ENCODE measurements around the gene CFAP46. TPM values are rescaled to one million over a fixed set of nuclear protein-coding genes. Genes with fewer than 3 reads are reported as not detected.

The CFAP46 gene
- total RNA-seq, 1 experiment from 2014 or later, result 1.6 TPM

DNA sequence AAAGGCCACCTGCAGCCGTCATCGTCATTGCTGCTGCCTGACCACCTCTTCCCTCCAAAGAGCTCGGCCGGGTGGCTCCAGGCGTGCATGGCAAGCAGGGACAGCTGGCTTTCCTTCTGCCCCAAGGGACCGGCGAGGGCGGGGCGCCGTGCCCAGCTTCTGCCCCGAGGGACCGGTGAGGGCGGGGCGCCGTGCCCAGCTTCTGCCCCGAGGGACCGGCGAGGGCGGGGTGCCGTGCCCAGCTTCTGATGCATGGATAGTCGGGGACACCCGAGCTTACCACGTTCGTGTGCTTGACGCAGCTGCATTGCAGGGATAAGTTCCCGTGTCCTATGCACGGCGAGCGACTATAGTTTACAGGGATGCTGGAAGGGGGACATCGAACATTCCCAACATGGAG is 27.0 kb downstream of the CFAP46 start:
- Histone ChIP-seq H3K4me1 (ENCODE audit: control insufficient read depth, insufficient read depth, low read length) (no peaks in the 10 kb centered on the region), H3K27me3 (ENCODE audit: control insufficient read depth, insufficient read depth, low read length) (no peaks in the 10 kb centered on the region; the same call in 1 of the 2 replicates), H3K9me3 (ENCODE audit: control insufficient read depth, insufficient read depth, low read depth, low read length) (no peaks in the 10 kb centered on the region), H3K4me3 (ENCODE audit: low read depth in 2 of 2, low read length in 2 of 2) (no peak overlapping the region), H3K27ac (ENCODE audit: low read length) (no peak overlapping the region), H3K36me3 (ENCODE audit: control insufficient read depth, insufficient read depth, low read length) (no peaks in the 10 kb centered on the region)
- TF ChIP-seq, protein P1, sequence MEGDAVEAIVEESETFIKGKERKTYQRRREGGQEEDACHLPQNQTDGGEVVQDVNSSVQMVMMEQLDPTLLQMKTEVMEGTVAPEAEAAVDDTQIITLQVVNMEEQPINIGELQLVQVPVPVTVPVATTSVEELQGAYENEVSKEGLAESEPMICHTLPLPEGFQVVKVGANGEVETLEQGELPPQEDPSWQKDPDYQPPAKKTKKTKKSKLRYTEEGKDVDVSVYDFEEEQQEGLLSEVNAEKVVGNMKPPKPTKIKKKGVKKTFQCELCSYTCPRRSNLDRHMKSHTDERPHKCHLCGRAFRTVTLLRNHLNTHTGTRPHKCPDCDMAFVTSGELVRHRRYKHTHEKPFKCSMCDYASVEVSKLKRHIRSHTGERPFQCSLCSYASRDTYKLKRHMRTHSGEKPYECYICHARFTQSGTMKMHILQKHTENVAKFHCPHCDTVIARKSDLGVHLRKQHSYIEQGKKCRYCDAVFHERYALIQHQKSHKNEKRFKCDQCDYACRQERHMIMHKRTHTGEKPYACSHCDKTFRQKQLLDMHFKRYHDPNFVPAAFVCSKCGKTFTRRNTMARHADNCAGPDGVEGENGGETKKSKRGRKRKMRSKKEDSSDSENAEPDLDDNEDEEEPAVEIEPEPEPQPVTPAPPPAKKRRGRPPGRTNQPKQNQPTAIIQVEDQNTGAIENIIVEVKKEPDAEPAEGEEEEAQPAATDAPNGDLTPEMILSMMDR (IDR thresholded peaks at IDR 0.05), result no peak
- TF ChIP-seq, protein P2, sequence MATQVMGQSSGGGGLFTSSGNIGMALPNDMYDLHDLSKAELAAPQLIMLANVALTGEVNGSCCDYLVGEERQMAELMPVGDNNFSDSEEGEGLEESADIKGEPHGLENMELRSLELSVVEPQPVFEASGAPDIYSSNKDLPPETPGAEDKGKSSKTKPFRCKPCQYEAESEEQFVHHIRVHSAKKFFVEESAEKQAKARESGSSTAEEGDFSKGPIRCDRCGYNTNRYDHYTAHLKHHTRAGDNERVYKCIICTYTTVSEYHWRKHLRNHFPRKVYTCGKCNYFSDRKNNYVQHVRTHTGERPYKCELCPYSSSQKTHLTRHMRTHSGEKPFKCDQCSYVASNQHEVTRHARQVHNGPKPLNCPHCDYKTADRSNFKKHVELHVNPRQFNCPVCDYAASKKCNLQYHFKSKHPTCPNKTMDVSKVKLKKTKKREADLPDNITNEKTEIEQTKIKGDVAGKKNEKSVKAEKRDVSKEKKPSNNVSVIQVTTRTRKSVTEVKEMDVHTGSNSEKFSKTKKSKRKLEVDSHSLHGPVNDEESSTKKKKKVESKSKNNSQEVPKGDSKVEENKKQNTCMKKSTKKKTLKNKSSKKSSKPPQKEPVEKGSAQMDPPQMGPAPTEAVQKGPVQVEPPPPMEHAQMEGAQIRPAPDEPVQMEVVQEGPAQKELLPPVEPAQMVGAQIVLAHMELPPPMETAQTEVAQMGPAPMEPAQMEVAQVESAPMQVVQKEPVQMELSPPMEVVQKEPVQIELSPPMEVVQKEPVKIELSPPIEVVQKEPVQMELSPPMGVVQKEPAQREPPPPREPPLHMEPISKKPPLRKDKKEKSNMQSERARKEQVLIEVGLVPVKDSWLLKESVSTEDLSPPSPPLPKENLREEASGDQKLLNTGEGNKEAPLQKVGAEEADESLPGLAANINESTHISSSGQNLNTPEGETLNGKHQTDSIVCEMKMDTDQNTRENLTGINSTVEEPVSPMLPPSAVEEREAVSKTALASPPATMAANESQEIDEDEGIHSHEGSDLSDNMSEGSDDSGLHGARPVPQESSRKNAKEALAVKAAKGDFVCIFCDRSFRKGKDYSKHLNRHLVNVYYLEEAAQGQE (IDR thresholded peaks at IDR 0.05; ENCODE audit: insufficient read depth in 1 of 2, low read depth in 2 of 2, low read length in 1 of 2), result no peak
- TF ChIP-seq SIN3A (IDR thresholded peaks at IDR 0.05; ENCODE audit: borderline replicate concordance, insufficient read depth, low read depth, low read length), result no peak
- TF ChIP-seq TCF7L2 (IDR thresholded peaks at IDR 0.05; ENCODE audit: low read depth, low read length), result no peak
- TF ChIP-seq POLR2AphosphoS5 (IDR thresholded peaks at IDR 0.05; ENCODE audit: low read depth, low read length), result no peak
- in situ Hi-C loops (cut with HindIII; ENCODE audit: low pct_unique_long_range_greater_than_20kb, low sequenced_read_pairs) (no loop called here), intact Hi-C loops (cut with micrococcal nuclease; ENCODE audit: unreplicated experiment) (no loop called here)
- POLR2A ChIA-PET, result interaction anchor here (0.6 kb wide), 1 partner anchor 494 kb away, joined by 6 read pairs; no protein-coding TSS in a partner anchor
- ATAC-seq, result no peak
- DNase-seq (ENCODE audit: low read depth, low spot score), result no peak
- CTCF ChIA-PET, result no interaction called here
- no TSS peak for BruUV-seq (replicated peaks)

- in situ Hi-C loops (cut with HindIII; ENCODE audit: low pct_unique_long_range_greater_than_20kb, low sequenced_read_pairs), result no loop called here
- DNase-seq (ENCODE audit: low read depth, low spot score), result no peak
- no peaks in the 10 kb centered on the region; the same call in 1 of the 2 replicates for H3K27me3 ChIP-seq (ENCODE audit: control insufficient read depth, insufficient read depth, low read length)
- intact Hi-C loops (cut with micrococcal nuclease; ENCODE audit: unreplicated experiment), result no loop called here
- H3K27ac ChIP-seq (ENCODE audit: low read length), result no peak overlapping the region
- no TSS peak for BruUV-seq (replicated peaks)
- CTCF ChIA-PET, result no interaction called here
- no peak for TF ChIP-seq SIN3A (IDR thresholded peaks at IDR 0.05; ENCODE audit: borderline replicate concordance, insufficient read depth, low read depth, low read length)
- TF ChIP-seq TCF7L2 (IDR thresholded peaks at IDR 0.05; ENCODE audit: low read depth, low read length), result no peak
- TF ChIP-seq, protein P2 (IDR thresholded peaks at IDR 0.05; ENCODE audit: insufficient read depth in 1 of 2, low read depth in 2 of 2, low read length in 1 of 2), result no peak
- TF ChIP-seq, protein P1 (IDR thresholded peaks at IDR 0.05), result no peak
- no peak for TF ChIP-seq POLR2AphosphoS5 (IDR thresholded peaks at IDR 0.05; ENCODE audit: low read depth, low read length)
- no peak overlapping the region for H3K4me3 ChIP-seq (ENCODE audit: low read depth in 2 of 2, low read length in 2 of 2)
- no peaks in the 10 kb centered on the region for H3K9me3 ChIP-seq (ENCODE audit: control insufficient read depth, insufficient read depth, low read depth, low read length)
- ATAC-seq, result no peak
- POLR2A ChIA-PET, result interaction anchor here (0.6 kb wide), 1 partner anchor 495 kb away, joined by 6 read pairs; no protein-coding TSS in a partner anchor
- H3K4me1 ChIP-seq (ENCODE audit: control insufficient read depth, insufficient read depth, low read length), result no peaks in the 10 kb centered on the region
- H3K36me3 ChIP-seq (ENCODE audit: control insufficient read depth, insufficient read depth, low read length), result no peaks in the 10 kb centered on the region
These were observed 27.6 kb downstream of the CFAP46 start for GRCh38 chr10:132914732-132915131.

All from Panc1 (cell line).